Endodermal cell (in vitro differentiated cells): Measurements from ENCODE around the gene RUSC2. TPM values are rescaled to one million over a fixed set of nuclear protein-coding genes. Genes with fewer than 3 reads are reported as not detected.

ENCODE experiments used
- DNase-seq: peaks from one replicate; pipeline ENCODE4 v3.0.0-alpha.2; 2017
- H3K27ac ChIP-seq: 2 replicates; pipeline ENCODE4 v1.5.1; 2013; ENCODE audit warnings: mild to moderate bottlenecking, low read depth, low read length, moderate library complexity
- H3K27me3 ChIP-seq: 2 replicates; pipeline ENCODE4 v1.6.1; 2013; ENCODE audit warnings: mild to moderate bottlenecking, low read length, moderate library complexity; ENCODE audit not compliant: insufficient read depth, control insufficient read depth, poor library complexity, severe bottlenecking
- H3K36me3 ChIP-seq: 2 replicates; pipeline ENCODE4 v1.7.0; 2013; ENCODE audit warnings: mild to moderate bottlenecking, low read length, moderate library complexity; ENCODE audit not compliant: control insufficient read depth, insufficient read depth
- H3K4me1 ChIP-seq: one replicate; pipeline ENCODE4 v1.7.0; 2013; ENCODE audit warnings: low read length; ENCODE audit not compliant: control insufficient read depth, insufficient read depth
- H3K4me3 ChIP-seq: 2 replicates; pipeline ENCODE4 v1.5.1; 2013; ENCODE audit warnings: mild to moderate bottlenecking, low read length, moderate library complexity
- H3K9ac ChIP-seq: 2 replicates; pipeline ENCODE4 v1.6.1; 2013; ENCODE audit warnings: mild to moderate bottlenecking, low read length, moderate library complexity; ENCODE audit not compliant: poor library complexity, severe bottlenecking; ENCODE audit errors: extremely low read depth
- H3K9me3 ChIP-seq: 2 replicates; pipeline ENCODE4 v1.6.1; 2013; ENCODE audit warnings: mild to moderate bottlenecking, low read length, moderate library complexity; ENCODE audit not compliant: control insufficient read depth
- H3K27ac Mint-ChIP-seq: 2 replicates; pipeline ENCODE4 v1.8.0; 2020; ENCODE audit warnings: mixed read lengths
- H3K27me3 Mint-ChIP-seq: 2 replicates; pipeline ENCODE4 v1.8.0; 2021; ENCODE audit warnings: mild to moderate bottlenecking, mixed read lengths; ENCODE audit not compliant: insufficient read depth
- H3K36me3 Mint-ChIP-seq: 2 replicates; pipeline ENCODE4 v1.8.0; 2020; ENCODE audit warnings: low read depth, mixed read lengths
- H3K4me1 Mint-ChIP-seq: 2 replicates; pipeline ENCODE4 v1.8.0; 2020; ENCODE audit warnings: mixed read lengths
- H3K4me3 Mint-ChIP-seq: 2 replicates; pipeline ENCODE4 v1.8.0; 2020; ENCODE audit warnings: mild to moderate bottlenecking, moderate library complexity, mixed read lengths
- H3K9me3 Mint-ChIP-seq: 2 replicates; pipeline ENCODE4 v1.8.0; 2020; ENCODE audit warnings: mild to moderate bottlenecking, mixed read lengths
- CTCF ChIP-seq: fragments of 200-600 bp; sonication (generic); conservative IDR thresholded peaks from 2 replicates; pipeline ENCODE4 v1.5.0; 2021; ENCODE audit warnings: antibody characterized with exemption, mild to moderate bottlenecking
- WGBS, 2 experiments: methylation state at CpG; one replicate each; pipeline versions ENCODE4 v1.1.5 to v1.1.7; 2013; ENCODE audit warnings: missing lambda C conversion rate in 2 of 2, mixed read lengths in 1 of 2; ENCODE audit not compliant: insufficient coverage in 1 of 2, insufficient read length in 1 of 2; 5-methylcytosine and 5-hydroxymethylcytosine counted together
- total RNA-seq, 2 donors: library from RNA; stranded (reverse); fragmentation: NEBNext Ultra II Directional in 1 of 2; extraction: Animal tissue kit (Norgen Biotek cat#: 25700) in 1 of 2; gene quantifications; 2 replicates in 1 of 2; 3 replicates in 1 of 2; pipeline ENCODE4 v1.2.1, GENCODE V29; 2021

Gene RUSC2
- total RNA-seq, 2 donors from 2014 or later: 17.2 to 21.0 TPM

DNA sequence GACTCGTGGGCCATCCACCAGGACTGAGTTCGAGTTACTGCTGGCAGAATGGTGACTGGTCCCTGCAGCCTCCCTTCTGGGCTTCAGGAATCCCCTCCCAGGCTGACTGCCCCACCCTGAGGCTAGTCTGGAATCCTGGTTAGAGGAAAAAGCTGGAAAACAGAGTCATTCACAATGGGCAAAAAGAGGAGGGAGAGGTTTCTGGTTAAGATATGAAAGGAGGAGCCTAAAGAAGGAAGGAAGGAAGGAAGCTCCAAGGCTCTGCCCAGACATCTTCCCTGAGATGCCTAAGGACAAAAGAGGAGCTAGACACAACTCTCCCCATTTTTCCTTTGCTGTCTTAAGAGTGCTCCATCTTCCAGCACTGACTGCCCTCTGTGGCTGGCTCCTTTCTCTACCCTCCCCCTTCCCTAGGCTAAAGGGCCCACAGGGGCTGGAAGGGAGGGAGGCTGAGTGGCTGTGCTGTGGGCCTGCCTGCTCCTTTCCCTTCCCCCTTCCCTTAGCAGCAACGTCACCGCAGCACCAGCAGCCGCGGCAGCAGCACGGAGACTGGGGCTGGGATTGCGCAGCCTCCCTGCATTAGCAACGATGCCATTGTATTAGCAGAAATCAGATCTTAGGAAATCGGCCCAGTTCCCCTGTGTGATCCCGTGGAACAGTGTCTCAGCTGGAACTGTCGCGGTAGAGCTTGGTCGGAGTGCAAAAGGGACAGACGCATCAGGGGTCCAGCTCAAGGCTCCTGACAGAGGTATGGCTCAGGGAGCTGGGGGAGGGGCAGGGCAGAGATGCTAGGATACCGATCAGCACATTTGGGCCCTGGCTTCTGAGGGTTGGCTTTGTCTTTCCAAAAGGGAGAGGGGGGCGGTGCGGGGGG is 48.7 kb downstream of the RUSC2 start:
- Mint-ChIP-seq H3K27ac (peak overlapping the region; percentile 31), H3K4me1 (peaks cover 31% of the 10 kb centered on the region), H3K9me3 (peaks cover 4% of the 10 kb centered on the region), H3K4me3 (peak overlapping the region; percentile 47), H3K27me3 (no peaks in the 10 kb centered on the region), H3K36me3 (peaks cover 6% of the 10 kb centered on the region)
- no peak for TF ChIP-seq CTCF
- Histone ChIP-seq H3K4me3 (peak overlapping the region; percentile 7), H3K27me3 (no peaks in the 10 kb centered on the region), H3K36me3 (no peaks in the 10 kb centered on the region), H3K9me3 (no peaks in the 10 kb centered on the region), H3K4me1 (no peaks in the 10 kb centered on the region), H3K27ac (peak overlapping the region; percentile 96), H3K9ac (no peak overlapping the region)
- WGBS, 2 experiments: 17 to 21% methylated on average over 12 to 18 of the region's 18 CpGs
- DNase-seq: peak; percentile 87

Other genes starting within 250 kb of the RUSC2 start
- 10 to 100 TPM; 30.7 to 35.2 TPM for gene TESK1, start 115.2 kb downstream of the RUSC2 start, total RNA-seq
- gene CD72, start 128.3 kb downstream of the RUSC2 start, total RNA-seq: 1 to 10 TPM; 2.4 to 6.9 TPM
- gene SIT1, start 160.8 kb downstream of the RUSC2 start, total RNA-seq: under 1 TPM in 1 of 2 donors, not detected in 1; 0.22 TPM
- over 10,000 TPM; 17,358 to 20,060 TPM for gene RMRP, start 167.9 kb downstream of the RUSC2 start, total RNA-seq
- 10 to 100 TPM; 10.6 to 15.3 TPM for gene CCDC107, start 168.2 kb downstream of the RUSC2 start, total RNA-seq
- 10 to 100 TPM; 22.1 to 36.4 TPM for gene ARHGEF39, start 175.1 kb downstream of the RUSC2 start, total RNA-seq
- 1 to 10 TPM; 1.8 to 3.6 TPM for gene CA9, start 183.8 kb downstream of the RUSC2 start, total RNA-seq
- 100 to 1,000 TPM; 191 to 251 TPM for gene TPM2, start 199.8 kb downstream of the RUSC2 start, total RNA-seq
- 100 to 1,000 TPM; 117 to 123 TPM for gene TLN1, start 242.1 kb downstream of the RUSC2 start, total RNA-seq
- gene CREB3, start 242.6 kb downstream of the RUSC2 start, total RNA-seq: 10 to 100 TPM; 28.1 to 33.6 TPM